ENCODE data around the gene FHIT.

DNA sequence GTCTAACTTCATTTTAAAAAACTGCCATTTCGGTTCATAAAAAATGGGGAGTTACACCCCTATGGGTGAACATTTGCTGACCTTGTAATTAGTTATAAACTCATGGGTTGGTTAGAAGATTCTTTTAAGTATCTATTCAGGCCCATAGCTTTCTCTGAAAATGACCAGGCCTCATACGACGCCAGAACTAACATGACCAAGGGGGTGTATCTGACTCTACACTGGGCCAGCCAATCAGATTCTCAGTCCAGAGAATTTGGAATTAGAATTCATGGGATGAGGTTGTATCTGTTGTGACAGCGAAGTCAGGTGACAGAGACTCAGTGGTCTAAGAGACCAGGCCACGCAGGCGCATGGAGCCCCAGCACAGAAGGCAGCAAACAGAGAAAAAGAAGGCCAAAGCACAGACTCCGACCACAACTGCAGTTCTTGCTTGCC is 981.4 kb downstream of the FHIT start:
- TF ChIP-seq POLR2A (IDR thresholded peaks at IDR 0.05) (no peak), POLR2AphosphoS5 (IDR thresholded peaks at IDR 0.05) (no peak), EP300 (IDR thresholded peaks at IDR 0.05; ENCODE audit: low read depth) (no peak)
- TF ChIP-seq, protein P1, sequence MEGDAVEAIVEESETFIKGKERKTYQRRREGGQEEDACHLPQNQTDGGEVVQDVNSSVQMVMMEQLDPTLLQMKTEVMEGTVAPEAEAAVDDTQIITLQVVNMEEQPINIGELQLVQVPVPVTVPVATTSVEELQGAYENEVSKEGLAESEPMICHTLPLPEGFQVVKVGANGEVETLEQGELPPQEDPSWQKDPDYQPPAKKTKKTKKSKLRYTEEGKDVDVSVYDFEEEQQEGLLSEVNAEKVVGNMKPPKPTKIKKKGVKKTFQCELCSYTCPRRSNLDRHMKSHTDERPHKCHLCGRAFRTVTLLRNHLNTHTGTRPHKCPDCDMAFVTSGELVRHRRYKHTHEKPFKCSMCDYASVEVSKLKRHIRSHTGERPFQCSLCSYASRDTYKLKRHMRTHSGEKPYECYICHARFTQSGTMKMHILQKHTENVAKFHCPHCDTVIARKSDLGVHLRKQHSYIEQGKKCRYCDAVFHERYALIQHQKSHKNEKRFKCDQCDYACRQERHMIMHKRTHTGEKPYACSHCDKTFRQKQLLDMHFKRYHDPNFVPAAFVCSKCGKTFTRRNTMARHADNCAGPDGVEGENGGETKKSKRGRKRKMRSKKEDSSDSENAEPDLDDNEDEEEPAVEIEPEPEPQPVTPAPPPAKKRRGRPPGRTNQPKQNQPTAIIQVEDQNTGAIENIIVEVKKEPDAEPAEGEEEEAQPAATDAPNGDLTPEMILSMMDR (IDR thresholded peaks at IDR 0.05), result no peak

All from transverse colon (tissue), 4 donors.